HepG2 (cell line): ENCODE measurements around the gene RBPJ. TPM values are rescaled to one million over a fixed set of nuclear protein-coding genes. Genes with fewer than 3 reads are reported as not detected.

Experiments used
- ATAC-seq: fragments of 200-7000 bp; cut with Tn5 transposase; 3 replicates; pipeline ENCODE4 v1.9.1; 2020; ENCODE audit warnings: mild to moderate bottlenecking, moderate library complexity
- BruUV-seq: library from RNA; stranded (reverse); fragments of 400-500 nt; replicated peaks from 2 replicates; lab custom pipeline; 2021; lab: Mats Ljungman, UMichigan
- CTCF ChIA-PET: fragments of 300-600 bp; formaldehyde crosslinking; extraction: SDS; loops from one replicate; lab custom pipeline; 2021; ENCODE audit warnings: low total read pairs, inconsistent platforms, low intra/inter-chr PET ratio; lab: Yijun Ruan, JAX
- POLR2A ChIA-PET: fragments of 350-600 bp; sonication (Branson Sonifier 250); formaldehyde crosslinking; loops from one replicate; lab custom pipeline; 2020; ENCODE audit warnings: antibody characterized with exemption, inconsistent platforms; lab: Yijun Ruan, JAX
- DNase-seq: peaks from one replicate; pipeline ENCODE4 v3.0.0-alpha.2; 2015; ENCODE audit warnings: low spot score
- FAIRE-seq: peaks from 3 replicates; lab custom pipeline; 2011; peaks lifted over from hg19 to GRCh38; lab: Jason Lieb, UNC
- H2AFZ ChIP-seq: one replicate; pipeline ENCODE4 v1.6.1; 2011; ENCODE audit warnings: low read length, inconsistent platforms
- H3K27ac ChIP-seq: fragments of 300-600 bp; 3 replicates; pipeline ENCODE4 v1.8.0; 2011; ENCODE audit warnings: mixed run types, mild to moderate bottlenecking, mixed read lengths, low read length, inconsistent platforms; ENCODE audit not compliant: insufficient read depth; ENCODE audit errors: extremely low read length
- H3K27me3 ChIP-seq, 2 experiments: fragments of 200-600 bp in 1 of 2; 2 replicates in 1 of 2; 3 replicates in 1 of 2; pipeline versions ENCODE4 v1.6.0 to v1.8.0; 2011; ENCODE audit warnings: low read length in 2 of 2, mild to moderate bottlenecking in 2 of 2, moderate library complexity in 2 of 2, inconsistent platforms in 1 of 2; ENCODE audit not compliant: insufficient read depth in 2 of 2, control insufficient read depth in 1 of 2
- H3K36me3 ChIP-seq, 2 experiments: fragments of 200-600 bp in 1 of 2; replicated peaks in 1 of 2; 2 replicates in 1 of 2; 3 replicates in 1 of 2; pipeline versions ENCODE4 v1.5.1 to v1.8.0; 2011; ENCODE audit warnings: low read length in 2 of 2, inconsistent platforms in 1 of 2; ENCODE audit not compliant: insufficient read depth in 2 of 2, control insufficient read depth in 1 of 2
- H3K4me1 ChIP-seq: 2 replicates; pipeline ENCODE4 v1.5.1; 2012; ENCODE audit warnings: low read length, inconsistent platforms; ENCODE audit not compliant: insufficient read depth
- H3K4me2 ChIP-seq: 2 replicates; pipeline ENCODE4 v1.6.0; 2011; ENCODE audit warnings: low read depth, low read length, inconsistent platforms
- H3K4me3 ChIP-seq, 3 experiments: fragments of 200-600 bp in 1 of 3; sonication (generic), shearing (Covaris generic) in 1 of 3; replicated peaks in 1 of 3; 2 replicates each; pipeline ENCODE4 v1.5.1; 2011 to 2016; ENCODE audit warnings: low read length in 3 of 3, inconsistent platforms in 2 of 3, low read depth in 2 of 3, mild to moderate bottlenecking in 2 of 3, control low read depth in 1 of 3, mixed read lengths in 1 of 3; ENCODE audit not compliant: insufficient read depth in 1 of 3
- H3K79me2 ChIP-seq: one replicate; pipeline ENCODE4 v1.6.1; 2011; ENCODE audit warnings: low read length, inconsistent platforms; ENCODE audit not compliant: insufficient read depth
- H3K9ac ChIP-seq: 2 replicates; pipeline ENCODE4 v1.6.0; 2011; ENCODE audit warnings: mild to moderate bottlenecking, low read depth, low read length, inconsistent platforms; ENCODE audit not compliant: insufficient read depth
- H3K9me3 ChIP-seq: 2 replicates; pipeline ENCODE4 v1.5.1; 2012; ENCODE audit warnings: mild to moderate bottlenecking, low read length
- H4K20me1 ChIP-seq: 2 replicates; pipeline ENCODE4 v1.6.0; 2011; ENCODE audit warnings: inconsistent platforms, mild to moderate bottlenecking, low read length, moderate library complexity; ENCODE audit not compliant: insufficient read depth
- MTA3 ChIP-seq: sonication (generic); formaldehyde crosslinking; IDR thresholded peaks from 2 replicates; pipeline ENCODE4 v1.4.0; 2020; ENCODE audit warnings: missing genetic modification reagents
- RXRA ChIP-seq: sonication (generic); formaldehyde crosslinking; IDR thresholded peaks from 2 replicates; pipeline ENCODE4 v1.5.1; 2020; ENCODE audit warnings: missing genetic modification reagents
- ZFP82 ChIP-seq: sonication (generic); formaldehyde crosslinking; IDR thresholded peaks from 2 replicates; pipeline ENCODE4 v1.5.1; 2020; ENCODE audit warnings: mild to moderate bottlenecking, missing genetic modification reagents, borderline replicate concordance
- ZNF772 ChIP-seq: sonication (generic); formaldehyde crosslinking; IDR thresholded peaks from 2 replicates; pipeline ENCODE4 v1.5.0; 2020; ENCODE audit warnings: mild to moderate bottlenecking, missing genetic modification reagents
- WGBS: methylation state at CpG from one replicate; pipeline ENCODE4 v1.1.6; 2017; ENCODE audit warnings: low lambda C conversion rate; 5-methylcytosine and 5-hydroxymethylcytosine counted together
- in situ Hi-C: cut with HindIII; loops from 2 replicates; pipeline ENCODE4 v1.10.0; 2017; ENCODE audit warnings: low pct_unique_long_range_greater_than_20kb; ENCODE audit not compliant: extremely low pct_ligation_motif_present
- intact Hi-C: fragments of 100-400 bp; cut with micrococcal nuclease; formaldehyde crosslinking; loops from one replicate; pipeline ENCODE4 v1.10.0; 2022; ENCODE audit not compliant: unreplicated experiment
- polyA plus RNA-seq, 8 experiments: library from polyadenylated mRNA; depleted of rRNA in 3 of 8; stranded (reverse) in 7 of 8; unstranded in 1 of 8; fragments of >200 nt; fragmentation: Illumina TruSeq in 4 of 8; extraction: Trizol in 4 of 8; gene quantifications; 2 replicates each; pipeline versions ENCODE4 v1.2.1 to v1.2.3, GENCODE V29; 2011 to 2016; ENCODE audit warnings: low read depth in 4 of 8, missing spikeins in 1 of 8, mixed read lengths in 1 of 8; ENCODE audit not compliant: insufficient read depth in 1 of 8
- total RNA-seq, 5 experiments: library from RNA; depleted of rRNA; stranded (reverse); fragments of >200 nt; fragmentation: Illumina TruSeq; extraction: Trizol; gene quantifications; 2 replicates each; pipeline ENCODE4 v1.2.3, GENCODE V29; 2016; ENCODE audit warnings: low read depth in 1 of 5
- TF ChIP-seq, protein P1 (sequence below): IDR thresholded peaks from 2 replicates; pipeline ENCODE4 v1.6.1; 2016; ENCODE audit warnings: missing biosample characterization, missing genetic modification reagents, low read depth
- TF ChIP-seq, protein P2 (sequence below): sonication (generic); formaldehyde crosslinking; IDR thresholded peaks from 2 replicates; pipeline ENCODE4 v1.8.1; 2023; ENCODE audit warnings: mild to moderate bottlenecking, missing genetic modification reagents
- TF ChIP-seq, protein P3 (sequence below): IDR thresholded peaks from 2 replicates; pipeline ENCODE4 v1.6.1; 2016; ENCODE audit warnings: low read depth, missing genetic modification reagents, missing compliant biosample characterization
- TF ChIP-seq, protein P4 (sequence below): sonication (generic); formaldehyde crosslinking; IDR thresholded peaks from 2 replicates; pipeline ENCODE4 v1.5.0; 2020; ENCODE audit warnings: missing genetic modification reagents

RBPJ gene
- total and polyA plus RNA-seq, 2 of the 13 experiments (the other 11 are each of a cell fraction or from before 2014, with no cell fraction given) = 25.9 to 33.2 TPM

DNA sequence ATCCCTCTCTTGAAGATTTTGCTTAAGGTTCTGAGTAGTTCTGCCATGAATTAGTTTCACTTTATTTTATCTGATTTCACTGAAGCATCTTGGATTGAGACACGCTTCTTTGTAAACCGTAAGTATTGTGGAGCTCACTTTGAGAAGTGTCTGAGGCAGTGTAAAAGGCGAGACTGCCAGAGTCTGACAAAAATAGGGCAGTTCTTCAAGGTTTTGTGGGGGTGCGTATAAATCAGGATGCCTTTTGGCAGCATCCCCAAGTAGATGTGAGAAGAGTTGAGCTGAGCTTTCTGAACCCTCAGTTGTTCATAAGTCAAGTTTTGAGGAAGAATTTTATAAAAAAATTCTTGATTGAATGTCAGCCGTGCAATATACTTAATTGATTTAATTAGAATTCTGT lies 76.3 kb downstream of the RBPJ start:
- no TSS peak for BruUV-seq
- H3K4me1 ChIP-seq = peaks cover under 1% of the 10 kb centered on the region; the same call in 1 of the 2 replicates
- no peak overlapping the region for H3K4me2 ChIP-seq
- TF ChIP-seq, protein P1, sequence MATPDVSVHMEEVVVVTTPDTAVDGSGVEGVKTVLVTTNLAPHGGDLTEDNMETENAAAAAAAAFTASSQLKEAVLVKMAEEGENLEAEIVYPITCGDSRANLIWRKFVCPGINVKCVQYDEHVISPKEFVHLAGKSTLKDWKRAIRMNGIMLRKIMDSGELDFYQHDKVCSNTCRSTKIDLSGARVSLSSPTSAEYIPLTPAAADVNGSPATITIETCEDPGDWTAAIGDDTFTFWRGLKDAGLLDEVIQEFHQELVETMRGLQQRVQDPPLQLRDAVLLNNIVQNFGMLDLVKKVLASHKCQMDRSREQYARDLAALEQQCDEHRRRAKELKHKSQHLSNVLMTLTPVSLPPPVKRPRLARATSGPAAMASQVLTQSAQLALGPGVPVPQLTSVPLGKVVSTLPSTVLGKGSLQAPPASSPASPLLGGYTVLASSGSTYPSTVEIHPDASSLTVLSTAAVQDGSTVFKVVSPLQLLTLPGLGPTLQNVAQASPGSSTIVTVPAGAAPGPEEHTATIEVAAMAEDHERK (CRISPR knock-in tag) = no peak
- TF ChIP-seq ZFP82 (no peak), ZNF772 (CRISPR knock-in tag) (no peak), RXRA (CRISPR knock-in tag) (no peak), MTA3 (CRISPR knock-in tag) (no peak)
- TF ChIP-seq, protein P2, sequence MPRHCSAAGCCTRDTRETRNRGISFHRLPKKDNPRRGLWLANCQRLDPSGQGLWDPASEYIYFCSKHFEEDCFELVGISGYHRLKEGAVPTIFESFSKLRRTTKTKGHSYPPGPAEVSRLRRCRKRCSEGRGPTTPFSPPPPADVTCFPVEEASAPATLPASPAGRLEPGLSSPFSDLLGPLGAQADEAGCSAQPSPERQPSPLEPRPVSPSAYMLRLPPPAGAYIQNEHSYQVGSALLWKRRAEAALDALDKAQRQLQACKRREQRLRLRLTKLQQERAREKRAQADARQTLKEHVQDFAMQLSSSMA (CRISPR knock-in tag) = no peak
- TF ChIP-seq, protein P3, sequence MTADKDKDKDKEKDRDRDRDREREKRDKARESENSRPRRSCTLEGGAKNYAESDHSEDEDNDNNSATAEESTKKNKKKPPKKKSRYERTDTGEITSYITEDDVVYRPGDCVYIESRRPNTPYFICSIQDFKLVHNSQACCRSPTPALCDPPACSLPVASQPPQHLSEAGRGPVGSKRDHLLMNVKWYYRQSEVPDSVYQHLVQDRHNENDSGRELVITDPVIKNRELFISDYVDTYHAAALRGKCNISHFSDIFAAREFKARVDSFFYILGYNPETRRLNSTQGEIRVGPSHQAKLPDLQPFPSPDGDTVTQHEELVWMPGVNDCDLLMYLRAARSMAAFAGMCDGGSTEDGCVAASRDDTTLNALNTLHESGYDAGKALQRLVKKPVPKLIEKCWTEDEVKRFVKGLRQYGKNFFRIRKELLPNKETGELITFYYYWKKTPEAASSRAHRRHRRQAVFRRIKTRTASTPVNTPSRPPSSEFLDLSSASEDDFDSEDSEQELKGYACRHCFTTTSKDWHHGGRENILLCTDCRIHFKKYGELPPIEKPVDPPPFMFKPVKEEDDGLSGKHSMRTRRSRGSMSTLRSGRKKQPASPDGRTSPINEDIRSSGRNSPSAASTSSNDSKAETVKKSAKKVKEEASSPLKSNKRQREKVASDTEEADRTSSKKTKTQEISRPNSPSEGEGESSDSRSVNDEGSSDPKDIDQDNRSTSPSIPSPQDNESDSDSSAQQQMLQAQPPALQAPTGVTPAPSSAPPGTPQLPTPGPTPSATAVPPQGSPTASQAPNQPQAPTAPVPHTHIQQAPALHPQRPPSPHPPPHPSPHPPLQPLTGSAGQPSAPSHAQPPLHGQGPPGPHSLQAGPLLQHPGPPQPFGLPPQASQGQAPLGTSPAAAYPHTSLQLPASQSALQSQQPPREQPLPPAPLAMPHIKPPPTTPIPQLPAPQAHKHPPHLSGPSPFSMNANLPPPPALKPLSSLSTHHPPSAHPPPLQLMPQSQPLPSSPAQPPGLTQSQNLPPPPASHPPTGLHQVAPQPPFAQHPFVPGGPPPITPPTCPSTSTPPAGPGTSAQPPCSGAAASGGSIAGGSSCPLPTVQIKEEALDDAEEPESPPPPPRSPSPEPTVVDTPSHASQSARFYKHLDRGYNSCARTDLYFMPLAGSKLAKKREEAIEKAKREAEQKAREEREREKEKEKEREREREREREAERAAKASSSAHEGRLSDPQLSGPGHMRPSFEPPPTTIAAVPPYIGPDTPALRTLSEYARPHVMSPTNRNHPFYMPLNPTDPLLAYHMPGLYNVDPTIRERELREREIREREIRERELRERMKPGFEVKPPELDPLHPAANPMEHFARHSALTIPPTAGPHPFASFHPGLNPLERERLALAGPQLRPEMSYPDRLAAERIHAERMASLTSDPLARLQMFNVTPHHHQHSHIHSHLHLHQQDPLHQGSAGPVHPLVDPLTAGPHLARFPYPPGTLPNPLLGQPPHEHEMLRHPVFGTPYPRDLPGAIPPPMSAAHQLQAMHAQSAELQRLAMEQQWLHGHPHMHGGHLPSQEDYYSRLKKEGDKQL (CRISPR knock-in tag) = no peak
- TF ChIP-seq, protein P4, sequence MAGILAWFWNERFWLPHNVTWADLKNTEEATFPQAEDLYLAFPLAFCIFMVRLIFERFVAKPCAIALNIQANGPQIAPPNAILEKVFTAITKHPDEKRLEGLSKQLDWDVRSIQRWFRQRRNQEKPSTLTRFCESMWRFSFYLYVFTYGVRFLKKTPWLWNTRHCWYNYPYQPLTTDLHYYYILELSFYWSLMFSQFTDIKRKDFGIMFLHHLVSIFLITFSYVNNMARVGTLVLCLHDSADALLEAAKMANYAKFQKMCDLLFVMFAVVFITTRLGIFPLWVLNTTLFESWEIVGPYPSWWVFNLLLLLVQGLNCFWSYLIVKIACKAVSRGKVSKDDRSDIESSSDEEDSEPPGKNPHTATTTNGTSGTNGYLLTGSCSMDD = no peak
- TF ChIP-seq, all 625 proteins: peak for 0
- intact Hi-C loops (no loop called here), in situ Hi-C loops (no loop called here)
- Histone ChIP-seq H3K9me3 (no peaks in the 10 kb centered on the region), H3K27me3 (no peaks in the 10 kb centered on the region; a peak in 1 of 5 replicates), H3K36me3 (peaks cover 2% of the 10 kb centered on the region in 2 experiments; a peak in 1 of 5 replicates), H3K9ac (no peak overlapping the region), H4K20me1 (no peaks in the 10 kb centered on the region), H3K4me3 (no peak overlapping the region), H3K79me2 (no peaks in the 10 kb centered on the region), H2AFZ (no peak overlapping the region), H3K27ac (no peak overlapping the region)
- ChIA-PET CTCF (no interaction called here), POLR2A (no interaction called here)
- DNase-seq (no peak), FAIRE-seq (no peak), ATAC-seq (no peak)
- WGBS = 98% methylated on average over 5 of the region's 5 CpGs
